GM23338 (cell line): ENCODE measurements around the gene HPGD. TPM values are rescaled to one million over a fixed set of nuclear protein-coding genes. Genes with fewer than 3 reads are reported as not detected.
A peak's percentile ranks its signal among the peaks of the same experiment; 100 is the strongest.

Experiments used
- ATAC-seq: fragments of 200-7000 bp; cut with Tn5 transposase; 3 replicates; pipeline ENCODE4 v1.9.1; 2020
- DNase-seq: peaks from one replicate; pipeline ENCODE4 v3.0.0-alpha.2; 2015; ENCODE audit warnings: low spot score
- H2AFZ ChIP-seq: fragments of 200-600 bp; sonication (generic); 2 replicates; pipeline ENCODE4 v1.8.0; 2016; ENCODE audit warnings: antibody characterized with exemption, mild to moderate bottlenecking, moderate library complexity
- H3F3A ChIP-seq: fragments of 200-600 bp; sonication (generic); replicated peaks from 2 replicates; pipeline ENCODE4 v1.8.0; 2017; ENCODE audit warnings: antibody characterized with exemption, mixed run types, low read depth
- H3K27ac ChIP-seq: fragments of 200-600 bp; sonication (generic); 2 replicates; pipeline ENCODE4 v1.6.1; 2016; ENCODE audit warnings: low read depth
- H3K27me3 ChIP-seq: fragments of 200-600 bp; sonication (generic); 2 replicates; pipeline ENCODE4 v1.8.0; 2016; ENCODE audit warnings: mild to moderate bottlenecking, mixed run types, moderate library complexity; ENCODE audit not compliant: insufficient read depth
- H3K36me3 ChIP-seq: fragments of 200-600 bp; sonication (generic); 2 replicates; pipeline ENCODE4 v1.8.0; 2016; ENCODE audit warnings: mild to moderate bottlenecking; ENCODE audit not compliant: insufficient read depth
- H3K4me1 ChIP-seq: fragments of 200-600 bp; sonication (generic); 2 replicates; pipeline ENCODE4 v1.8.0; 2016; ENCODE audit warnings: mild to moderate bottlenecking, moderate library complexity; ENCODE audit not compliant: insufficient read depth
- H3K4me2 ChIP-seq: fragments of 200-600 bp; sonication (generic); 2 replicates; pipeline ENCODE4 v1.7.1; 2017; ENCODE audit warnings: mixed run types
- H3K4me3 ChIP-seq: fragments of 200-600 bp; sonication (generic); 2 replicates; pipeline ENCODE4 v1.6.1; 2016; ENCODE audit warnings: mixed run types
- H3K79me2 ChIP-seq: fragments of 200-600 bp; sonication (generic); replicated peaks from 2 replicates; pipeline ENCODE4 v1.8.0; 2017; ENCODE audit warnings: mild to moderate bottlenecking; ENCODE audit not compliant: insufficient read depth
- H3K9me2 ChIP-seq: fragments of 200-600 bp; sonication (generic); 2 replicates; pipeline ENCODE4 v1.8.0; 2017; ENCODE audit not compliant: insufficient read depth
- H4K20me1 ChIP-seq: fragments of 200-600 bp; sonication (generic); replicated peaks from 2 replicates; pipeline ENCODE4 v1.8.0; 2017; ENCODE audit warnings: mild to moderate bottlenecking; ENCODE audit not compliant: insufficient read depth
- H3K27ac Mint-ChIP-seq: 2 replicates; pipeline ENCODE4 v1.8.0; 2020; ENCODE audit warnings: inconsistent platforms, mild to moderate bottlenecking, moderate library complexity, mixed read lengths
- H3K27me3 Mint-ChIP-seq: 3 replicates; pipeline ENCODE4 v1.8.0; 2022; ENCODE audit warnings: low read depth, mild to moderate bottlenecking, moderate library complexity, mixed read lengths, inconsistent platforms; ENCODE audit not compliant: insufficient read depth, poor library complexity
- H3K36me3 Mint-ChIP-seq: 3 replicates; pipeline ENCODE4 v1.8.0; 2021; ENCODE audit warnings: low read depth, mild to moderate bottlenecking, inconsistent platforms, moderate library complexity, mixed read lengths
- H3K4me1 Mint-ChIP-seq: 3 replicates; pipeline ENCODE4 v1.8.0; 2020; ENCODE audit warnings: mild to moderate bottlenecking, inconsistent platforms, mixed read lengths
- H3K4me3 Mint-ChIP-seq: 3 replicates; pipeline ENCODE4 v1.8.0; 2021; ENCODE audit warnings: moderate library complexity, mild to moderate bottlenecking, inconsistent platforms, mixed read lengths
- H3K9me3 Mint-ChIP-seq: 3 replicates; pipeline ENCODE4 v1.8.0; 2020; ENCODE audit warnings: moderate library complexity, mild to moderate bottlenecking, inconsistent platforms, mixed read lengths
- CREB1 ChIP-seq: fragments of 250-450 bp; sonication (Bioruptor Pico); IDR thresholded peaks from 2 replicates; pipeline ENCODE4 v1.5.0; 2020; ENCODE audit warnings: low read depth, mild to moderate bottlenecking, moderate library complexity
- EZH2phosphoT487 ChIP-seq: fragments of 200-600 bp; sonication (generic); IDR thresholded peaks from one replicate; pipeline ENCODE4 v1.8.1; 2018; ENCODE audit warnings: antibody characterized with exemption; ENCODE audit not compliant: unreplicated experiment
- NANOG ChIP-seq: IDR thresholded peaks from 2 replicates; pipeline ENCODE4 v1.6.1; 2016; ENCODE audit warnings: antibody characterized with exemption, borderline replicate concordance
- POLR2AphosphoS5 ChIP-seq: IDR thresholded peaks from 2 replicates; pipeline ENCODE4 v1.6.1; 2016; ENCODE audit warnings: antibody characterized with exemption, low read depth
- STAT1 ChIP-seq: IDR thresholded peaks from one replicate; pipeline ENCODE4 v1.6.1; 2016; ENCODE audit warnings: antibody characterized with exemption; ENCODE audit not compliant: unreplicated experiment
- ZNF114 ChIP-seq: fragments of 250-450 bp; sonication (Bioruptor Pico); IDR thresholded peaks from 2 replicates; pipeline ENCODE4 v1.5.0; 2020; ENCODE audit warnings: mild to moderate bottlenecking, moderate library complexity
- polyA plus RNA-seq: library from polyadenylated mRNA; unstranded; fragments of >200 nt; fragmentation: Nextera tagmentation; extraction: Ambion mirVana; gene quantifications from 2 replicates; pipeline ENCODE4 v1.2.1, GENCODE V29; 2016
- total RNA-seq: library from RNA; depleted of rRNA; stranded (reverse); fragments of >200 nt; shearing (Covaris generic); gene quantifications from 2 replicates; pipeline ENCODE4 v1.2.3, GENCODE V29; 2014
- TF ChIP-seq, protein P1 (sequence below), 2 experiments: fragments of 200-600 bp in 1 of 2; sonication (generic) in 1 of 2; conservative IDR thresholded peaks; 2 replicates each; pipeline versions ENCODE4 v1.5.1 to v1.6.1; 2016 to 2017; ENCODE audit warnings: antibody characterized with exemption in 2 of 2, low read depth in 2 of 2, mild to moderate bottlenecking in 2 of 2, moderate library complexity in 1 of 2
- TF ChIP-seq, protein P2 (sequence below): IDR thresholded peaks from one replicate; pipeline ENCODE4 v1.6.1; 2018; ENCODE audit warnings: antibody characterized with exemption; ENCODE audit not compliant: unreplicated experiment

The HPGD gene
- total and polyA plus RNA-seq, 2 experiments from 2014 or later = 5.6 to 9.1 TPM

DNA sequence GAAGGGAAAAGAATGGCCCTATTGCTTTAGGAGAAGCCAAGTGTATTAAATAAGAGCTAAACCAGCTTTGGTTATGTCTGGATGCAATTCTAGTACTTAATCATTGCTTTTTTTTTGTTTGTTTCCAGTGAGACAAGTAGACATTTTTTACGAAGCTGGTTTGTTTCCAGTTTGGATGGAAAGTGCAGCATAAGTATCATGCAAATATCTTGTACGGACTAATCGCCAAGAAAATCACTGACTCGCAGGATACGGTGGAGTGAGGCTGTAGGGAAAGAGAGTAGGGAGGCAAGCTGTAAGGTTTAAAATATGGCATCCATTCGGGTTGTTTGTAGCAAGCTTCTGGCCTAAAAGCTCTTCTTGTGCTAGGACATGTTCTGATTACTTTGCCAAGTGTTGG, 64.8 kb downstream of the HPGD start:
- H3K36me3 Mint-ChIP-seq = no peaks in the 10 kb centered on the region
- H3K9me3 Mint-ChIP-seq = no peaks in the 10 kb centered on the region
- H3K4me3 Mint-ChIP-seq = no peak overlapping the region
- Histone ChIP-seq H2AFZ (peak overlapping the region; percentile 39; the same call in 1 of the 2 replicates), H3K27me3 (no peaks in the 10 kb centered on the region), H3K4me2 (no peak overlapping the region), H3K27ac (no peak overlapping the region), H3K79me2 (no peaks in the 10 kb centered on the region), H3K4me3 (no peak overlapping the region), H3K4me1 (peaks cover 10% of the 10 kb centered on the region; the same call in 1 of the 2 replicates), H3F3A (no peaks in the 10 kb centered on the region), H4K20me1 (no peaks in the 10 kb centered on the region), H3K9me2 (no peaks in the 10 kb centered on the region), H3K36me3 (no peaks in the 10 kb centered on the region)
- no peak overlapping the region for H3K27ac Mint-ChIP-seq
- no peak for ATAC-seq
- DNase-seq = no peak
- TF ChIP-seq, protein P1, sequence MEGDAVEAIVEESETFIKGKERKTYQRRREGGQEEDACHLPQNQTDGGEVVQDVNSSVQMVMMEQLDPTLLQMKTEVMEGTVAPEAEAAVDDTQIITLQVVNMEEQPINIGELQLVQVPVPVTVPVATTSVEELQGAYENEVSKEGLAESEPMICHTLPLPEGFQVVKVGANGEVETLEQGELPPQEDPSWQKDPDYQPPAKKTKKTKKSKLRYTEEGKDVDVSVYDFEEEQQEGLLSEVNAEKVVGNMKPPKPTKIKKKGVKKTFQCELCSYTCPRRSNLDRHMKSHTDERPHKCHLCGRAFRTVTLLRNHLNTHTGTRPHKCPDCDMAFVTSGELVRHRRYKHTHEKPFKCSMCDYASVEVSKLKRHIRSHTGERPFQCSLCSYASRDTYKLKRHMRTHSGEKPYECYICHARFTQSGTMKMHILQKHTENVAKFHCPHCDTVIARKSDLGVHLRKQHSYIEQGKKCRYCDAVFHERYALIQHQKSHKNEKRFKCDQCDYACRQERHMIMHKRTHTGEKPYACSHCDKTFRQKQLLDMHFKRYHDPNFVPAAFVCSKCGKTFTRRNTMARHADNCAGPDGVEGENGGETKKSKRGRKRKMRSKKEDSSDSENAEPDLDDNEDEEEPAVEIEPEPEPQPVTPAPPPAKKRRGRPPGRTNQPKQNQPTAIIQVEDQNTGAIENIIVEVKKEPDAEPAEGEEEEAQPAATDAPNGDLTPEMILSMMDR (conservative IDR thresholded peaks at IDR 0.05; ENCODE audit: low read depth in 2 of 2) = no peak
- no peak for TF ChIP-seq EZH2phosphoT487
- no peaks in the 10 kb centered on the region for H3K27me3 Mint-ChIP-seq
- peaks cover 11% of the 10 kb centered on the region for H3K4me1 Mint-ChIP-seq

DNA sequence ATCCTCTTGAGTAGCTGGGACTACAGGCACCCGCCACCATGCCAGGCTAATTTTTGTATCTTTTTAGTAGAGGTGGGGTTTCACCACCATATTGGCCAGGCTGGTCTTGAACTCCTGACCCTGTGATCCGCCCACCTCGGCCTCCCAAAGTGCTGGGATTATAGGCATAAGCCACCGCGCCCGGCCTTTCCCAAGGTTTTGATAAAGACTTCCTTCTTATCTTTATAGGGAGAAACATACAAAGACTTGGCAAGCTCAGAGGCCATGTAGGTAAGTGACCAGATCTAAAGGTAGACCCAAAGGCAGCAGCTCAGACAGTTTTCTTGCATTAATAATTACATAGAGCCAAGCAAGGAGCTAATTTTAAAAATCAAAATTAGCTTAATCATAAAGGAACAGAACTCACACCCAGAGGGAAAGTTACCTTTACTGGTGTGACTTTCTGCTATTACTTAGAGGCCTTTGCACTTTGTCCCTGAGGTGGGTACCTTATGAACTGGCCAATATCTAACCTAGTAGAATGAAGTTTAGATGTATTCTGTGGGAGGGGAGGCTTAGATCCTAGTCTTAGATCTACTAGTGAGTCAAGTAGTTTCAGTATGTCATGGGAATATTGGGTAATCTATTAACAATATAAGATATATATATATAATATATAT, 67.3 kb downstream of the HPGD start:
- no peak for ATAC-seq
- no peak overlapping the region for H3K27ac Mint-ChIP-seq

DNA sequence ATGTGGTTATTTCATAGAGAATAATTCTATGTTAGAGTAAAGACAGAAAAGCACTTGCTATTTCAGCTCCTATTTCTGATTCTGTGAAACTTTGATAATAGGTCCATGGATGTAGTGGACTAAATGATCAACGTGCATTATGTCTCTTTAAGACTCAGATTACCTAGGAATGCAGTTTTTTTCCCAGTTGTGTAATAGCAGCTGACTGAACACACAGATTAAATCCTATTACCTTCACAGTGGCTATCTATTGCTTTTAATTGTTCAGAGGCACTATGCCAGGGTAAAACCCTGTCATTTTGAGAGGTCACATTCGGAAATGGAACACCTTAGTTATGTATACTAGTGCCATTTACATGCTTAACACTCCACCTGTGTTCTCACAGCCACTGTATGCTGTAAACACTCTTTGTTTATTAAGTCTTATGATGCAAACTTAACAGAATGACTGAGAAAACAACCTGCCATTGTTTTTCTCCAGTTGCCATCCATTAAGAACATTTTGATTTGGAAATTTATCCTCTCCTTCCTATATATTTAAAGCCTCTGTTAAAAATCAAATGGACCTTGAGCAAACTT, 70.5 kb downstream of the HPGD start:
- Histone ChIP-seq H3K36me3 (no peaks in the 10 kb centered on the region), H3K27ac (peak overlapping the region; percentile 32), H3K4me3 (peak overlapping the region; percentile 21), H3K4me1 (peaks cover 34% of the 10 kb centered on the region), H3K4me2 (peak overlapping the region; percentile 50), H3K79me2 (no peaks in the 10 kb centered on the region), H3F3A (no peaks in the 10 kb centered on the region), H3K27me3 (no peaks in the 10 kb centered on the region), H2AFZ (no peak overlapping the region), H3K9me2 (peaks cover under 1% of the 10 kb centered on the region), H4K20me1 (no peaks in the 10 kb centered on the region)
- Mint-ChIP-seq H3K4me1 (peaks cover 24% of the 10 kb centered on the region), H3K4me3 (peak overlapping the region; percentile 24; the same call in 1 of the 3 replicates), H3K27me3 (no peaks in the 10 kb centered on the region), H3K9me3 (no peaks in the 10 kb centered on the region), H3K36me3 (no peaks in the 10 kb centered on the region), H3K27ac (peak overlapping the region; percentile 20; the same call in 1 of the 2 replicates)
- peak; percentile 52; the same call in 2 of the 3 replicates for ATAC-seq
- TF ChIP-seq NANOG = peak; percentile 84
- TF ChIP-seq, protein P2, sequence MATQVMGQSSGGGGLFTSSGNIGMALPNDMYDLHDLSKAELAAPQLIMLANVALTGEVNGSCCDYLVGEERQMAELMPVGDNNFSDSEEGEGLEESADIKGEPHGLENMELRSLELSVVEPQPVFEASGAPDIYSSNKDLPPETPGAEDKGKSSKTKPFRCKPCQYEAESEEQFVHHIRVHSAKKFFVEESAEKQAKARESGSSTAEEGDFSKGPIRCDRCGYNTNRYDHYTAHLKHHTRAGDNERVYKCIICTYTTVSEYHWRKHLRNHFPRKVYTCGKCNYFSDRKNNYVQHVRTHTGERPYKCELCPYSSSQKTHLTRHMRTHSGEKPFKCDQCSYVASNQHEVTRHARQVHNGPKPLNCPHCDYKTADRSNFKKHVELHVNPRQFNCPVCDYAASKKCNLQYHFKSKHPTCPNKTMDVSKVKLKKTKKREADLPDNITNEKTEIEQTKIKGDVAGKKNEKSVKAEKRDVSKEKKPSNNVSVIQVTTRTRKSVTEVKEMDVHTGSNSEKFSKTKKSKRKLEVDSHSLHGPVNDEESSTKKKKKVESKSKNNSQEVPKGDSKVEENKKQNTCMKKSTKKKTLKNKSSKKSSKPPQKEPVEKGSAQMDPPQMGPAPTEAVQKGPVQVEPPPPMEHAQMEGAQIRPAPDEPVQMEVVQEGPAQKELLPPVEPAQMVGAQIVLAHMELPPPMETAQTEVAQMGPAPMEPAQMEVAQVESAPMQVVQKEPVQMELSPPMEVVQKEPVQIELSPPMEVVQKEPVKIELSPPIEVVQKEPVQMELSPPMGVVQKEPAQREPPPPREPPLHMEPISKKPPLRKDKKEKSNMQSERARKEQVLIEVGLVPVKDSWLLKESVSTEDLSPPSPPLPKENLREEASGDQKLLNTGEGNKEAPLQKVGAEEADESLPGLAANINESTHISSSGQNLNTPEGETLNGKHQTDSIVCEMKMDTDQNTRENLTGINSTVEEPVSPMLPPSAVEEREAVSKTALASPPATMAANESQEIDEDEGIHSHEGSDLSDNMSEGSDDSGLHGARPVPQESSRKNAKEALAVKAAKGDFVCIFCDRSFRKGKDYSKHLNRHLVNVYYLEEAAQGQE = no peak
- no peak for DNase-seq

More for the DNA sequence above, 67.3 kb downstream of the HPGD start:
- Mint-ChIP-seq H3K9me3 (no peaks in the 10 kb centered on the region), H3K36me3 (no peaks in the 10 kb centered on the region), H3K4me3 (no peak overlapping the region), H3K27me3 (no peaks in the 10 kb centered on the region), H3K4me1 (peaks cover 24% of the 10 kb centered on the region)
- no peak overlapping the region for H3K27ac ChIP-seq
- no peaks in the 10 kb centered on the region for H3K79me2 ChIP-seq
- peaks cover 33% of the 10 kb centered on the region for H3K4me1 ChIP-seq
- H4K20me1 ChIP-seq = no peaks in the 10 kb centered on the region
- no peak for DNase-seq
- no peaks in the 10 kb centered on the region for H3K27me3 ChIP-seq
- no peaks in the 10 kb centered on the region; the same call in 1 of the 2 replicates for H3K9me2 ChIP-seq
- no peaks in the 10 kb centered on the region for H3F3A ChIP-seq
- no peak overlapping the region for H3K4me2 ChIP-seq
- H3K4me3 ChIP-seq = no peak overlapping the region
- 0 out of 2 replicates have a peak overlapping the region, but pooled peaks have one; percentile 5 for H2AFZ ChIP-seq
- no peaks in the 10 kb centered on the region for H3K36me3 ChIP-seq
- TF ChIP-seq CREB1 (CRISPR knock-in tag) = no peak
- no peak for TF ChIP-seq POLR2AphosphoS5
- no peak for TF ChIP-seq STAT1
- TF ChIP-seq ZNF114 (CRISPR knock-in tag) = no peak
